Hypothalamus (tissue), 51 donors: ENCODE results near the gene ASCL2.

Experiments
- DNase-seq, 51 donors: peaks; one replicate each; lab custom pipeline; 2025; lab: John Stamatoyannopoulos, UW

The ASCL2 gene

GRCh38 chr11:2263071-2263565 is 7.3 kb downstream of the ASCL2 start:
- no peak for DNase-seq

GRCh38 chr11:2262301-2263070 is 7.9 kb downstream of the ASCL2 start:
- DNase-seq, result no peak

GRCh38 chr11:2261436-2262230 is 8.8 kb downstream of the ASCL2 start:
- no peak for DNase-seq

GRCh38 chr11:2260491-2261364 is 9.7 kb downstream of the ASCL2 start:
- DNase-seq, result no peak

- no peak for DNase-seq
Measured at GRCh38 chr11:2259897-2260451, 10.4 kb downstream of the ASCL2 start.

- DNase-seq, result no peak
Measured at GRCh38 chr11:2259466-2259830, 10.9 kb downstream of the ASCL2 start.

GRCh38 chr11:2258501-2259465 is 11.6 kb downstream of the ASCL2 start:
- no peak for DNase-seq

GRCh38 chr11:2256951-2257700 is 13.3 kb downstream of the ASCL2 start:
- DNase-seq, result no peak

- DNase-seq, result no peak
Measured at GRCh38 chr11:2256293-2256913, 14.0 kb downstream of the ASCL2 start.

GRCh38 chr11:2252018-2252417 is 18.4 kb downstream of the ASCL2 start:
- no peak for DNase-seq

- DNase-seq, result no peak
Measured at GRCh38 chr11:2251138-2251537, 19.2 kb downstream of the ASCL2 start.

- no peak for DNase-seq
Measured at GRCh38 chr11:2250485-2250884, 19.9 kb downstream of the ASCL2 start.

GRCh38 chr11:2250041-2250440 is 20.3 kb downstream of the ASCL2 start:
- no peak for DNase-seq

GRCh38 chr11:2249189-2249916 is 21.0 kb downstream of the ASCL2 start:
- DNase-seq, result no peak

- DNase-seq, result no peak
Measured at GRCh38 chr11:2248762-2249161, 21.6 kb downstream of the ASCL2 start.

- DNase-seq, result no peak
Measured at GRCh38 chr11:2248242-2248641, 22.1 kb downstream of the ASCL2 start.

- no peak for DNase-seq
Measured at GRCh38 chr11:2247496-2247895, 22.9 kb downstream of the ASCL2 start.

- DNase-seq, result no peak
Measured at GRCh38 chr11:2240834-2241233, 29.6 kb downstream of the ASCL2 start.
